Activated naive CD8-positive, alpha-beta T cell treated with anti-CD3 and anti-CD28 coated beads, Interleukin-2, amount 50 U/mL, for 24 hours (primary cell): ENCODE measurements around the gene MMP15.

Source experiments
- ATAC-seq: fragments of 150-1000 bp; cut with Tn5 transposase; one replicate; pipeline ENCODE4 v1.10.0; 2021
- DNase-seq: peaks from one replicate; pipeline ENCODE4 v3.0.0; 2021
- H3K27ac Mint-ChIP-seq: one replicate; pipeline ENCODE4 v1.8.0; 2021; ENCODE audit warnings: mild to moderate bottlenecking, mixed read lengths
- H3K27me3 Mint-ChIP-seq: one replicate; pipeline ENCODE4 v1.8.0; 2021; ENCODE audit warnings: mixed read lengths
- H3K36me3 Mint-ChIP-seq: one replicate; pipeline ENCODE4 v1.8.0; 2021; ENCODE audit warnings: low read depth, mixed read lengths
- H3K4me1 Mint-ChIP-seq: one replicate; pipeline ENCODE4 v1.8.0; 2021; ENCODE audit warnings: mixed read lengths
- H3K4me3 Mint-ChIP-seq: one replicate; pipeline ENCODE4 v1.8.0; 2021; ENCODE audit warnings: mild to moderate bottlenecking, moderate library complexity, mixed read lengths
- H3K9me3 Mint-ChIP-seq: one replicate; pipeline ENCODE4 v1.8.0; 2021; ENCODE audit warnings: mixed read lengths

MMP15 gene

GRCh38 chr16:58031016-58031800 is 5.7 kb downstream of the MMP15 start:
- Mint-ChIP-seq H3K4me3 (no peak overlapping the region), H3K4me1 (no peaks in the 10 kb centered on the region), H3K9me3 (no peaks in the 10 kb centered on the region), H3K27me3 (peaks cover 3% of the 10 kb centered on the region), H3K36me3 (no peaks in the 10 kb centered on the region), H3K27ac (no peak overlapping the region)
- ATAC-seq = no peak
- no peak for DNase-seq

GRCh38 chr16:58032710-58033293 is 7.2 kb downstream of the MMP15 start:
- no peak overlapping the region for H3K27ac Mint-ChIP-seq
- H3K4me3 Mint-ChIP-seq = no peak overlapping the region
- ATAC-seq (no peak), DNase-seq (no peak)
- H3K4me1 Mint-ChIP-seq = no peaks in the 10 kb centered on the region
- H3K36me3 Mint-ChIP-seq = no peaks in the 10 kb centered on the region
- peaks cover 3% of the 10 kb centered on the region for H3K27me3 Mint-ChIP-seq
- H3K9me3 Mint-ChIP-seq = no peaks in the 10 kb centered on the region

- Mint-ChIP-seq H3K36me3 (no peaks in the 10 kb centered on the region), H3K9me3 (no peaks in the 10 kb centered on the region), H3K27ac (no peak overlapping the region), H3K4me3 (no peak overlapping the region), H3K4me1 (no peaks in the 10 kb centered on the region), H3K27me3 (peaks cover 3% of the 10 kb centered on the region)
- no peak for DNase-seq
- ATAC-seq = no peak
Observed at GRCh38 chr16:58034128-58034685, 8.7 kb downstream of the MMP15 start.

DNA sequence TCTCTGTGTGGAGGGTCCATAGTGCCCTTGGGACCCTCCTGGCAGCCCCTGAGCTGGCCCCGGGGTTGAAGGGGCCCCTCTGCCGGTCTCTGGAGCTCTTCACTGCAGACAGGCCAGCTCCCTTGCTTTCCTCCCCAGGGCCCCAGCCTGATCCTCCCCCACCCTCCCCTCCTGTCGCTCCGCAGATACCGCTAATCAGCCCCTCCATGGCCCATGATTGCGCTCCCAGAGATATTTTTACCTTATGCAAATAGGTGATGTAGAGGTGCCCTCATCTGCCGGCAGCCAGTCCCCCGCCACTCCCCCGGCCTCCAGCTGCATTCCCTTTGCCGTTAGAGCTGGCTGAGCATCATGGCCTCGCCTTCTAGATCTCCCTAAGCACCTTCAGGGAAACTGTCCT is 9.2 kb downstream of the MMP15 start:
- Mint-ChIP-seq H3K36me3 (no peaks in the 10 kb centered on the region), H3K27ac (no peak overlapping the region), H3K9me3 (no peaks in the 10 kb centered on the region), H3K27me3 (no peaks in the 10 kb centered on the region), H3K4me1 (no peaks in the 10 kb centered on the region), H3K4me3 (no peak overlapping the region)
- no peak for DNase-seq
- no peak for ATAC-seq

DNA sequence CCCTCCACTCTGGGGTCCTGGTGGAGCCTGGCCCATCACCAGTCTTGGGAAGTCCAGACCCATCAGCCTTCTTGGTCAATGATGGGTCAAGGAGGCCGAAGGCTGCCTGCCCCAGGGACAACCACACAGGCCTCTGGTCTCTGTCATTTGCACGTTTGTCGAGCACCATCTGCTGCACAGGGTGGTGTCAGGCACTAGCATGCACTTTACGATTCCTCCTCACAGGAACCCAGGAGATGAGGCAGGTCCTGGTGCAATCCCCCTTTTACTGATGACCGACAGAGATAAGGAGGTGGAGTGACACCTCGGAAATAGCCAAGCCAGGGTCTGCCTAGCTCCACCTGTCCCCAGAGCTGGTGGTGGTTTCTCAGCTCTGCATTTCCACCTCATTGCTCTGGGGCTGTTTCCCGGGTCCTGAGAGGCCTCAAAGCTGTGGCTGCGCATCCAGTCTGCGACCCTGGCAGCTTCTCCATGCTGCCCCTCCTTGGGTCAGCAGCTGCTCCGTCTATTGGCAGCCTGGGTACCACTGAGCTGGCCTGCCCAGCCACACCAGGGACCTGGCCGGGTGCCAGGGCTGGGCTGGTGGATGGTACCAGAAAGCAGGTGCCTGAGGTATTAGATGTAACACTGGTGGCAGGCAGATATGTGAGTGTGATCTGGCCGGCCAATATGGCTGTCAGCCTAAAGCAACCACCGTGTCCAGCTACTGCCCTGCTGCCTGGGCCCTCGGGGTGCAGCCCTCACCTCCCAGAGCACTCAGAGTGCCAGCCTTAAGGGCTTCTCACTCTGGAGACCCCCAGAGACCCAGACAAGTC is 10.0 kb downstream of the MMP15 start:
- H3K27ac Mint-ChIP-seq = no peak overlapping the region
- no peaks in the 10 kb centered on the region for H3K4me1 Mint-ChIP-seq
- H3K27me3 Mint-ChIP-seq = no peaks in the 10 kb centered on the region
- ATAC-seq (no peak), DNase-seq (no peak)
- no peak overlapping the region for H3K4me3 Mint-ChIP-seq
- no peaks in the 10 kb centered on the region for H3K9me3 Mint-ChIP-seq
- H3K36me3 Mint-ChIP-seq = no peaks in the 10 kb centered on the region

GRCh38 chr16:58036943-58037342 is 11.4 kb downstream of the MMP15 start:
- Mint-ChIP-seq H3K4me3 (no peak overlapping the region), H3K36me3 (no peaks in the 10 kb centered on the region), H3K27ac (no peak overlapping the region), H3K4me1 (no peaks in the 10 kb centered on the region), H3K27me3 (no peaks in the 10 kb centered on the region), H3K9me3 (no peaks in the 10 kb centered on the region)
- DNase-seq = no peak
- ATAC-seq = no peak

GRCh38 chr16:58037365-58038057 is 12.0 kb downstream of the MMP15 start:
- no peak for ATAC-seq
- Mint-ChIP-seq H3K4me3 (no peak overlapping the region), H3K9me3 (no peaks in the 10 kb centered on the region), H3K36me3 (no peaks in the 10 kb centered on the region), H3K27ac (no peak overlapping the region), H3K4me1 (no peaks in the 10 kb centered on the region), H3K27me3 (no peaks in the 10 kb centered on the region)
- DNase-seq = no peak

DNA sequence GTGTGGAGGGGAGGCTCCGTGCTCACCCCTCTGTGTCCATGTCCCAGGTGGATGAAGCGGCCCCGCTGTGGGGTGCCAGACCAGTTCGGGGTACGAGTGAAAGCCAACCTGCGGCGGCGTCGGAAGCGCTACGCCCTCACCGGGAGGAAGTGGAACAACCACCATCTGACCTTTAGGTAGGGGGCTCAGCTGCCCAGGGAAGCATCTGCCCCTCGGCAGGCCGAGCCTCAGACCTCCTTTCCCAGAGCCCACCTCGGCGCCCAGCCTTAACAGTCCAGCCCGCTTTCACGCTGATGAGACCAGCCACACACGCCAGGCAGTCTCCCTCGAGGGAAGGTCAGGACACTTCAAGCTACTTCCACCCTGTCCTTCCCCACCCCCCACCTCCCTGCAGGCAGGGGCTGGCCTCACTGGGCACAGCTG is 12.7 kb downstream of the MMP15 start:
- Mint-ChIP-seq H3K27me3 (no peaks in the 10 kb centered on the region), H3K4me3 (no peak overlapping the region), H3K27ac (no peak overlapping the region), H3K4me1 (no peaks in the 10 kb centered on the region), H3K9me3 (no peaks in the 10 kb centered on the region), H3K36me3 (no peaks in the 10 kb centered on the region)
- no peak for ATAC-seq
- no peak for DNase-seq

- no peak overlapping the region for H3K4me3 Mint-ChIP-seq
- DNase-seq (no peak), ATAC-seq (no peak)
- no peaks in the 10 kb centered on the region for H3K4me1 Mint-ChIP-seq
- H3K27me3 Mint-ChIP-seq = no peaks in the 10 kb centered on the region
- no peak overlapping the region for H3K27ac Mint-ChIP-seq
- no peaks in the 10 kb centered on the region for H3K36me3 Mint-ChIP-seq
- H3K9me3 Mint-ChIP-seq = no peaks in the 10 kb centered on the region
Observed at GRCh38 chr16:58039829-58040495, 14.4 kb downstream of the MMP15 start.

- no peak for DNase-seq
- Mint-ChIP-seq H3K4me3 (no peak overlapping the region), H3K27me3 (no peaks in the 10 kb centered on the region), H3K27ac (no peak overlapping the region), H3K36me3 (no peaks in the 10 kb centered on the region), H3K4me1 (no peaks in the 10 kb centered on the region), H3K9me3 (no peaks in the 10 kb centered on the region)
- no peak for ATAC-seq
Observed at GRCh38 chr16:58040496-58040846, 14.9 kb downstream of the MMP15 start.

- Mint-ChIP-seq H3K9me3 (no peaks in the 10 kb centered on the region), H3K4me3 (no peak overlapping the region), H3K27ac (no peak overlapping the region), H3K27me3 (no peaks in the 10 kb centered on the region), H3K4me1 (no peaks in the 10 kb centered on the region), H3K36me3 (no peaks in the 10 kb centered on the region)
- no peak for ATAC-seq
- DNase-seq = no peak
Observed at GRCh38 chr16:58040945-58041627, 15.5 kb downstream of the MMP15 start.

DNA sequence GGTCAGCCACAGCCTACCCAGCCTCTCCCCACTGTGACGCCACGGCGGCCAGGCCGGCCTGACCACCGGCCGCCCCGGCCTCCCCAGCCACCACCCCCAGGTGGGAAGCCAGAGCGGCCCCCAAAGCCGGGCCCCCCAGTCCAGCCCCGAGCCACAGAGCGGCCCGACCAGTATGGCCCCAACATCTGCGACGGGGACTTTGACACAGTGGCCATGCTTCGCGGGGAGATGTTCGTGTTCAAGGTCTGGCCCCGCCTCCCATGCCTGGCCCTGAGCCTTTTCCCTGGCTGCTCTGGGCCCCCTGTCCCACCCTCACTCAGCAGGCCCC is 16.0 kb downstream of the MMP15 start:
- no peaks in the 10 kb centered on the region for H3K27me3 Mint-ChIP-seq
- H3K27ac Mint-ChIP-seq = no peak overlapping the region
- no peak overlapping the region for H3K4me3 Mint-ChIP-seq
- no peaks in the 10 kb centered on the region for H3K36me3 Mint-ChIP-seq
- H3K4me1 Mint-ChIP-seq = no peaks in the 10 kb centered on the region
- H3K9me3 Mint-ChIP-seq = no peaks in the 10 kb centered on the region
- ATAC-seq (no peak), DNase-seq (no peak)

GRCh38 chr16:58042001-58042885 is 16.7 kb downstream of the MMP15 start:
- Mint-ChIP-seq H3K27ac (no peak overlapping the region), H3K4me3 (no peak overlapping the region), H3K9me3 (no peaks in the 10 kb centered on the region), H3K36me3 (no peaks in the 10 kb centered on the region), H3K4me1 (no peaks in the 10 kb centered on the region), H3K27me3 (no peaks in the 10 kb centered on the region)
- ATAC-seq (no peak), DNase-seq (no peak)
